WTC11 (cell line): ENCODE results near the gene GOLGA8B.

ENCODE experiments used
- ATF1 ChIP-seq: sonication (generic); formaldehyde crosslinking; IDR thresholded peaks from 2 replicates; pipeline ENCODE4 v1.8.1; 2023; ENCODE audit warnings: mild to moderate bottlenecking, moderate library complexity, missing genetic modification reagents
- ATF2 ChIP-seq: sonication (generic); formaldehyde crosslinking; IDR thresholded peaks from 2 replicates; pipeline ENCODE4 v1.8.1; 2022; ENCODE audit warnings: low read depth, missing genetic modification reagents, borderline replicate concordance
- ATF3 ChIP-seq: sonication (generic); formaldehyde crosslinking; conservative IDR thresholded peaks from 2 replicates; pipeline ENCODE4 v1.8.1; 2022; ENCODE audit warnings: mild to moderate bottlenecking, missing genetic modification reagents
- ATF6 ChIP-seq: sonication (generic); formaldehyde crosslinking; IDR thresholded peaks from 2 replicates; pipeline ENCODE4 v1.8.1; 2023; ENCODE audit warnings: mild to moderate bottlenecking, missing genetic modification reagents
- CTCF ChIP-seq: fragments of 200-600 bp; IDR thresholded peaks from 2 replicates; pipeline ENCODE4 v1.8.0; 2022; ENCODE audit warnings: antibody characterized with exemption
- E2F1 ChIP-seq: sonication (generic); formaldehyde crosslinking; IDR thresholded peaks from 2 replicates; pipeline ENCODE4 v1.8.0; 2022; ENCODE audit warnings: mild to moderate bottlenecking, missing genetic modification reagents
- HMGXB4 ChIP-seq: sonication (generic); formaldehyde crosslinking; IDR thresholded peaks from 2 replicates; pipeline ENCODE4 v1.8.1; 2023; ENCODE audit warnings: mild to moderate bottlenecking, moderate library complexity, missing genetic modification reagents
- NR3C1 ChIP-seq: sonication (generic); formaldehyde crosslinking; conservative IDR thresholded peaks from 2 replicates; pipeline ENCODE4 v1.8.1; 2023; ENCODE audit warnings: low read depth, mild to moderate bottlenecking, missing genetic modification reagents
- PREB ChIP-seq: sonication (generic); formaldehyde crosslinking; IDR thresholded peaks from 2 replicates; pipeline ENCODE4 v1.8.1; 2022; ENCODE audit warnings: mild to moderate bottlenecking, missing genetic modification reagents, moderate library complexity, borderline replicate concordance
- ZNF532 ChIP-seq: fragments of 250-450 bp; sonication (Bioruptor Pico); IDR thresholded peaks from 2 replicates; pipeline ENCODE4 v1.9.0; 2021; ENCODE audit warnings: mild to moderate bottlenecking, borderline replicate concordance

GRCh38 chr15:34610354-34610753 lies 26.9 kb upstream of the GOLGA8B start:
- TF ChIP-seq CTCF: no peak
- no peak for TF ChIP-seq ATF6 (CRISPR knock-in tag)
- no peak for TF ChIP-seq PREB (CRISPR knock-in tag)
- TF ChIP-seq E2F1 (CRISPR knock-in tag): no peak
- no peak for TF ChIP-seq ATF3 (CRISPR knock-in tag)
- no peak for TF ChIP-seq ATF1 (CRISPR knock-in tag)
- TF ChIP-seq NR3C1 (CRISPR knock-in tag): no peak
- no peak for TF ChIP-seq ATF2 (CRISPR knock-in tag)
- TF ChIP-seq HMGXB4: no peak
- TF ChIP-seq ZNF532 (CRISPR knock-in tag): no peak
